KOPT-K1 (cell line): ENCODE measurements around the gene PLXDC2.

Experiments
- H3K27ac ChIP-seq: fragments of 200-600 bp; sonication (generic); 2 replicates; pipeline ENCODE4 v1.5.1; 2016; ENCODE audit warnings: antibody characterized with exemption, mild to moderate bottlenecking, low read depth, low read length; ENCODE audit not compliant: poor library complexity, severe bottlenecking
- H3K36me3 ChIP-seq: fragments of 200-600 bp; sonication (generic); 2 replicates; pipeline ENCODE4 v1.5.1; 2017; ENCODE audit warnings: antibody characterized with exemption, mild to moderate bottlenecking, low read length, moderate library complexity; ENCODE audit not compliant: insufficient read depth
- H3K9me3 ChIP-seq: fragments of 200-600 bp; sonication (generic); 2 replicates; pipeline ENCODE4 v1.5.1; 2017; ENCODE audit warnings: antibody characterized with exemption, low read length, mild to moderate bottlenecking; ENCODE audit not compliant: insufficient read depth, poor library complexity, severe bottlenecking

PLXDC2 gene

GRCh38 chr10:20276127-20276979 lies 460.1 kb downstream of the PLXDC2 start:
- no peak overlapping the region for H3K27ac ChIP-seq
- H3K9me3 ChIP-seq, result no peaks in the 10 kb centered on the region
- H3K36me3 ChIP-seq, result no peaks in the 10 kb centered on the region

- Histone ChIP-seq H3K27ac (no peak overlapping the region), H3K9me3 (no peaks in the 10 kb centered on the region), H3K36me3 (no peaks in the 10 kb centered on the region)
Observed at GRCh38 chr10:20277820-20278219, 461.6 kb downstream of the PLXDC2 start.

DNA sequence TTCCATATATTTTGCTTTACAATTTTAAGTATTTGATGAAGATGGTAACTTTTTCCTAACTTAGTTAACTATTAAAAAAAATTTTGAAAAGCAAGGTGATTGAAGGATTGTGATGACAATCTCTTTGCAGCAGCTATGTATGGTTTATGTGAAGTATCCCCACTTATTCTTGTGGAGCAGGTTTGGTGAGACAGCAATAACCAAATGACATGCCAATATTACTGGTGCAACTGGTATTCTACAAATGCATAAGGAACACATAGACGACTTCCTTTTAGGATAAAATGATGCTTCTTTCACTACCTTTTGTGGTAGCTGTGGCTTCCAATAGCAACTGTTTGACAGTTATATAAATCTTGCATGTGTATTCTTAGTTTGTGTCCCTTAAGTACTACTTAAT lies 465.3 kb downstream of the PLXDC2 start:
- Histone ChIP-seq H3K27ac (no peak overlapping the region), H3K9me3 (no peaks in the 10 kb centered on the region), H3K36me3 (no peaks in the 10 kb centered on the region)

- Histone ChIP-seq H3K36me3 (no peaks in the 10 kb centered on the region), H3K27ac (no peak overlapping the region), H3K9me3 (no peaks in the 10 kb centered on the region)
Observed at GRCh38 chr10:20287586-20287985, 471.4 kb downstream of the PLXDC2 start.

GRCh38 chr10:20288060-20288459 lies 471.8 kb downstream of the PLXDC2 start:
- Histone ChIP-seq H3K27ac (no peak overlapping the region), H3K9me3 (no peaks in the 10 kb centered on the region), H3K36me3 (no peaks in the 10 kb centered on the region)

DNA sequence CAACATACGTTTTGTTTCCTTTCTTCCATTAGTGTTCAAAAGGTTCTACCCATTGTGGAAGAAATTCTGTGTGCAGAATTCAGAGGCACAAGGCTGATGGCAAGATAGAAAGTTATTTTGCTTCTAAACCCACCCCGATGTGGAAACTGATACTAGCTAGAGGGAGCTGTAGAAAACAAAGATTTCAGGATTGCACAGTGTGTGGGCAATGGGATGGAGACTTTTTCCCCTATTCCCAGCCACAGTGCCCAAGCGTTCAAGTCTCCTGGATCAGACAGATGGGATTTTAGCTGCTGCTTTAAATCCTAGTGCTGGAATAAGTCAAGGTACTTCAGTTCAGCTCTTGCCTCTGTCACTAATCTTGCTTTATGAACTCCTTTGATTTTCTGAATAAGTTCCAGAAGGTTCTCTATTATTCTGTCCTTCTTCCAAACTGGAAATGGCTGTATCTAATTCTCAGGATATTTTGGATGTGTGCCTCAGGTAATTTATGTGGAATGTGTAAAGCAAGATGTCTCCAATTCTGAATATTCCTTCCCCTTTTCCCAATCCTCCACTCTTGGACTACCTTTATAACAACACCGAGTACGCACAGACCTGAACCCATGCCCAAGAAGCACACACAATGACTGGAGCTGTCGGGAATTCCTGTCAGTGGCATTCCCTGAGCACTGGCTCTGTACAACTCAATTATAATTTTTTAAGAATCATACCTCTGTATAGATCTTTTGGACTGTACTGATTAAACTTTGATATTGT lies 473.0 kb downstream of the PLXDC2 start:
- no peaks in the 10 kb centered on the region for H3K9me3 ChIP-seq
- H3K27ac ChIP-seq, result no peak overlapping the region
- H3K36me3 ChIP-seq, result no peaks in the 10 kb centered on the region

DNA sequence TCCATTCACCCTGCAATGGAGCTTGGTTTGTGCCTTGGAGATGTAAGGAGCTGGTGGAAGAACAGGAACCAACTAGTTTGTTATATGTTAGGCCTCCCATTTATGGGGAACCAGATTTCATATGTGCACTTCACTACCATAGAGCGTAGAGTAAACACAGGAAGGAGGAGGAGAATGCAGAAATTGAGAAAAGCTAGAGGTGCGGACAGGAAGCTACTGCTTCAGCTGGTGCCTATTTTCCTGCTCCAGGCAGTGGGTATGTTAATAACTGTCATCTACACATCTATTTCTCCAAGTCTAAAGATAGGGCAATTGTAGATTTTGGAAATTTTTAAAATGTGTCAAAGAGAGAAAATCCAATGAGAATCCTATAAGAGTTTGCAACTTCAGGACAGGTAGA lies 482.2 kb downstream of the PLXDC2 start:
- H3K27ac ChIP-seq, result no peak overlapping the region
- no peaks in the 10 kb centered on the region for H3K9me3 ChIP-seq

DNA sequence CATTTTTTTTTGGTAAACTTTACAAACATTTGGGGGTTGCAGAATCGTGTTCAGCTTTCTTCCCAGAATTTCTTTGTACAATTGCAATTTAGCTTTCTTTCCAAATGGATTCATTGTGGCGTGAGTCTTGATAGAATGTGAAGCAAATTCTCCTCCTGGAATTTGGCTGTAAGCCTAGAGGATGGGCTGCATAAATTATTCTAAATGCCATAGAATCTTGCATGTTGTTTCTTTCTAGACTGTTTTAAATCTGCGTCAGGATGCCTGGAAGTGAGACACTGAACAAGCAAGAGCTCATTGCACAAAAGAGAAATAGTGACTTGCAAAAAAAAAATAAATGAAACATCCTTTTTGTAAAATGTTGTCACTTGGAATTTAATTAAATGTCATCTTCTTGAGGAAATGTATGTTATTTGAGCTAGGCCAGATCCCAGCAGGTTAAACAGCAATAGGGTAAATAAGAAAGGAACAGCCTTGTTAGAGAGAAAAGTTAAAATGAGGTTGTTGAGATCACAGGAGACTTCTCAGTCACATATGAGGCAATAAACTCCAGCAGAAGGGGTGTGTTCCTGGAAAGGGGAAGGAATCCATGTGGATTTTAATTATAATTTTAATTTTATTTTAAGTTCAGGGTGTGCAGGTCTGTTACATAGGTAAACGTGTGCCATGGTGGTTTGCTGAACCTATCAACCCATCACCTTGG lies 483.0 kb downstream of the PLXDC2 start:
- Histone ChIP-seq H3K36me3 (no peaks in the 10 kb centered on the region), H3K27ac (no peak overlapping the region), H3K9me3 (no peaks in the 10 kb centered on the region)

More for the DNA sequence above, 482.2 kb downstream of the PLXDC2 start:
- no peaks in the 10 kb centered on the region for H3K36me3 ChIP-seq

- H3K27ac ChIP-seq, result no peak overlapping the region
- no peaks in the 10 kb centered on the region for H3K36me3 ChIP-seq
- H3K9me3 ChIP-seq, result no peaks in the 10 kb centered on the region
Observed at GRCh38 chr10:20300735-20301134, 484.5 kb downstream of the PLXDC2 start.

DNA sequence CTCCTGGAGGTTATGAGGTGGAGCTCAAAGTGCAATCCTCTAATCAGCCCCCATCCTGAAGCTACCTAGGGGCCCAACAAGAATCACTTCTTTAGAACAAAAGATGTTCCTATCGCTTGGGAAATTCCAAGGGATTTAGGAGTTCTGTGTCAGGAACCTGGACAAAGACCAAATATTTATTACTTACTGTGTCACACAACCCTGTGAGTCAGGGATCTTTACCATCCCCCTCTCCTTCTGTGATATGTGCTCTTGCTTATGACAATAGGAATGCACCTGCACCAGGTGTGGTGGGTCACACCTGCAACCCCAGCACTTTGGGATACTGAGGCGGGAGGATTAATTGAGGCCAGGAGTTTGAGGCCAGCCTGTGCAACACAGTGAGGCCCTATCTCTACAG lies 485.8 kb downstream of the PLXDC2 start:
- Histone ChIP-seq H3K36me3 (no peaks in the 10 kb centered on the region), H3K27ac (no peak overlapping the region), H3K9me3 (no peaks in the 10 kb centered on the region)

- Histone ChIP-seq H3K36me3 (no peaks in the 10 kb centered on the region), H3K9me3 (no peaks in the 10 kb centered on the region), H3K27ac (no peak overlapping the region)
Observed at GRCh38 chr10:20303453-20304152, 487.4 kb downstream of the PLXDC2 start.

DNA sequence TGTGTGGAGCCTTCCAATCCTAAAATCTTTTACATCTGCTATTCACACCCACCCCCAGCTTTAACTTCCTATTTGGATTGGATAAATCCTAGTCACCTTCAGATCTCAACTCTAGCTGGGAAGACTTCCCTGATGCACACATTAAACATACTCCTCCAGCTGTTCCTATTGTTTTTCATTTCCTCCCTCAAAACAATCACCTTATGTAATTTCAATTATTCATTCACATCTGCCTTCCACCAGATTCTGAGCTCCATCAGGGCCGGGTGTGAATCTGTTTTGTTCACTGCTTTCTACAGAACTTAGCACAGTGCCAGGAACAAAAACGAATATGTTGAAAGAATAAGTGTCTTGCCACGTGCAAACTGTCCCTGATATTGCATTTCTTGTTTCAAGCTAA lies 497.4 kb downstream of the PLXDC2 start:
- no peak overlapping the region for H3K27ac ChIP-seq
- no peaks in the 10 kb centered on the region for H3K36me3 ChIP-seq
- H3K9me3 ChIP-seq, result peaks cover 6% of the 10 kb centered on the region

GRCh38 chr10:20314431-20314830 lies 498.2 kb downstream of the PLXDC2 start:
- Histone ChIP-seq H3K36me3 (no peaks in the 10 kb centered on the region), H3K27ac (no peak overlapping the region), H3K9me3 (peaks cover 6% of the 10 kb centered on the region)

GRCh38 chr10:20327954-20328353 lies 511.7 kb downstream of the PLXDC2 start:
- H3K36me3 ChIP-seq, result no peaks in the 10 kb centered on the region
- no peaks in the 10 kb centered on the region for H3K9me3 ChIP-seq
- no peak overlapping the region for H3K27ac ChIP-seq

- H3K36me3 ChIP-seq, result no peaks in the 10 kb centered on the region
- H3K27ac ChIP-seq, result no peak overlapping the region
- no peaks in the 10 kb centered on the region for H3K9me3 ChIP-seq
Observed at GRCh38 chr10:20330246-20330645, 514.0 kb downstream of the PLXDC2 start.
